HL-60 (cell line): Measurements from ENCODE around the gene AHI1.
A peak's percentile ranks its signal among the peaks of the same experiment; 100 is the strongest.

Source experiments
- DNase-seq, 2 experiments: peaks; one replicate each; pipeline ENCODE4 v3.0.0-alpha.2; 2010 to 2020; ENCODE audit warnings: low read depth in 1 of 2, low spot score in 1 of 2
- H3K27ac ChIP-seq: fragments of 250-450 bp; sonication (Bioruptor Pico); replicated peaks from 2 replicates; pipeline ENCODE4 v1.5.1; 2020; ENCODE audit warnings: mild to moderate bottlenecking, moderate library complexity
- H3K27me3 ChIP-seq: fragments of 250-450 bp; sonication (Bioruptor Pico); 2 replicates; pipeline ENCODE4 v1.5.1; 2021; ENCODE audit warnings: mild to moderate bottlenecking, moderate library complexity; ENCODE audit not compliant: insufficient read depth, poor library complexity, severe bottlenecking
- H3K4me3 ChIP-seq: replicated peaks from 2 replicates; pipeline ENCODE4 v1.5.1; 2011; ENCODE audit warnings: mild to moderate bottlenecking, control low read depth, low read length; ENCODE audit not compliant: insufficient read depth
- CTCF ChIP-seq: IDR thresholded peaks from one replicate; pipeline ENCODE4 v1.5.1; 2011; ENCODE audit warnings: low read length, control low read depth, inconsistent platforms; ENCODE audit not compliant: insufficient read depth
- GABPA ChIP-seq: IDR thresholded peaks from 2 replicates; pipeline ENCODE4 v1.6.1; 2012; ENCODE audit warnings: low read depth
- POLR2AphosphoS5 ChIP-seq: IDR thresholded peaks from 2 replicates; pipeline ENCODE4 v1.6.1; 2012; ENCODE audit warnings: low read depth
- REST ChIP-seq: IDR thresholded peaks from 2 replicates; pipeline ENCODE4 v1.6.1; 2012; ENCODE audit warnings: low read depth; ENCODE audit not compliant: insufficient replicate concordance
- SPI1 ChIP-seq: IDR thresholded peaks from 2 replicates; pipeline ENCODE4 v1.6.1; 2012; ENCODE audit warnings: low read depth, mild to moderate bottlenecking, borderline replicate concordance

Gene AHI1

GRCh38 chr6:135461208-135461607 is 36.3 kb downstream of the AHI1 start:
- Histone ChIP-seq H3K27me3 (no peaks in the 10 kb centered on the region), H3K4me3 (no peak overlapping the region), H3K27ac (no peak overlapping the region)
- TF ChIP-seq SPI1 (no peak), CTCF (no peak), POLR2AphosphoS5 (no peak), REST (no peak), GABPA (no peak)
- no peak for DNase-seq

- Histone ChIP-seq H3K27ac (no peak overlapping the region), H3K4me3 (no peak overlapping the region), H3K27me3 (no peaks in the 10 kb centered on the region)
- DNase-seq = no peak
- no peak for TF ChIP-seq REST
- TF ChIP-seq CTCF = no peak
- TF ChIP-seq SPI1 = no peak
- TF ChIP-seq GABPA = no peak
- no peak for TF ChIP-seq POLR2AphosphoS5
Measured at GRCh38 chr6:135458051-135458450, 39.5 kb downstream of the AHI1 start.

- DNase-seq = no peak
- no peak overlapping the region for H3K27ac ChIP-seq
- TF ChIP-seq CTCF = peak; percentile 51
- no peak for TF ChIP-seq REST
Measured at GRCh38 chr6:135451617-135452190, 45.8 kb downstream of the AHI1 start.

More at GRCh38 chr6:135451617-135452190, 45.8 kb downstream of the AHI1 start:
- Histone ChIP-seq H3K4me3 (no peak overlapping the region), H3K27me3 (no peaks in the 10 kb centered on the region)
